GM12865 (cell line): ENCODE measurements around the gene SCN2B.

ENCODE experiments used
- DNase-seq: peaks from one replicate; pipeline ENCODE4 v3.0.0; 2010; ENCODE audit warnings: low read depth
- H3K4me3 ChIP-seq: 2 replicates; pipeline ENCODE4 v1.5.1; 2011; ENCODE audit warnings: mild to moderate bottlenecking, low read depth, low read length, control low read depth
- CTCF ChIP-seq: IDR thresholded peaks from 2 replicates; pipeline ENCODE4 v1.5.1; 2011; ENCODE audit warnings: low read length, control low read depth, low read depth, inconsistent platforms; ENCODE audit not compliant: insufficient read depth; ENCODE audit errors: missing control alignments

SCN2B gene

DNA sequence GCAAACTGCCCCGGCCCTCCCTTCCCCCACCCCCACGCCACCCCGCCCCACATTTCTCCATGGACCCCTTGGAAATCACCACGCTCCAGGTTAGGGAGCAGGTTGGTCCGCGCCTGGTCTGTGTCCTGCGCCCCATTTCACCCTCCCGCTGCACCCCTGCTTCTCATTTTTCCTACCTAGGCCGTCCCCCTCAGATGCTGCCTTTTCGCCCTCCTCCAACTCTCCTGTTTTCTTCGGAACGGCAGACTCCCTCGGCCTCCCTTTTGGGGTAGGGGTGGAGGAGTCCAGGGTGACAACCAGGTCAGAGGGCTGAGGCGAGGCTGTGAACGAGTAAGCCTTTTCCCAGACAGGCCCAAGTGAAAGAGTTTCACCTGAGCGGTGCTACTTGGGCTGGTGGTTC lies 22.9 kb downstream of the SCN2B start:
- DNase-seq: no peak
- TF ChIP-seq CTCF: no peak
- H3K4me3 ChIP-seq: no peak overlapping the region

GRCh38 chr11:118152552-118153471 lies 23.6 kb downstream of the SCN2B start, which contains the start of gene SCN4B:
TSS of gene SCN4B (minus strand) at chr11:118152823. CDS start at chr11:118152673, 150 bp downstream.
- no peak for DNase-seq
- no peak within 1 kb of the TSS; the same call in 1 of the 2 replicates for H3K4me3 ChIP-seq
- TF ChIP-seq CTCF: no peak

DNA sequence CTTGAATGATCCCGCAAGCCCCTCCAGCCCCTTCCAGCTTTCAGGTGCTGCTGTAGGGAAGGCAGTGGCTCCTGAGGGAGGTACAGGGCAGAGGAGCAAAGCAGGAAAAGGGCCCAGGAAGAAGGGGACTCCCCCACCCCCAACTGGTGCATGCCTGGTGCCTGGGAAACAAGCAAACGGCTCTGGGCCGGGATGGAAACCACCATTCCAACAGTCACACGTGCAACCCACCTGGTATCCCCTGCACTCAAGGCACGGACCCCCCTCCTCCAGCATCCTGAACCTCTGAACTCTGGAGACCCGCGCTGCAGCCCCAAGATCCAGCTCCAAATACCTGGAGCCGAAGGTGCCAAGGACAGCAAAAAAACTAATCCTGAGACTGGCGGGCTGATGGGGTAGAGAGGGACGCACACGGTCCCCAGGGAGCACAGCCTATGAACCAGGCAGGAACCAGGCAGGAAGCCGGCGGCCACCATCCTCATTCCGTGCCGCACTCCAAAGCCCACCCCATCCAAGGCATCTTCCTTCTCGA lies 24.4 kb downstream of the SCN2B start:
- no peak for DNase-seq
- no peak overlapping the region for H3K4me3 ChIP-seq
- no peak for TF ChIP-seq CTCF

DNA sequence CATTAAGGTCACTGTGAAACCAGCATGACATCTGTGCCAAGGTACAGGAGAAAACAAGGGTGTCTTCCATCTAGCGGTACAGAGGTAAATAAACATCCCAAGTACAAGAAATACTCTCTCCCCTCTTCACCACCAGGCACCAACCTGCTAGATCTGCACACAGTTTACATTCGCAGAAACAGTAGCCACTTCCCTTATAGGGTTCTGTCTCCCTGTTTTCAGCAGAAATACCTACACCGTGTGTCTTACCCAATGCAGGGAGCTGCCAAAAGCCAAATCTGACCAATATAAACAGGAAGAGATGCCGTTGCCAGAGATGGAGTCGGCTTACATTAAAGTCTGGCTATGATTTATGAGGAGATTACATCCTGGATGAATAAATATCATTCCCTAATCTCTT lies 25.0 kb downstream of the SCN2B start:
- no peak overlapping the region for H3K4me3 ChIP-seq
- no peak for TF ChIP-seq CTCF
- no peak for DNase-seq

DNA sequence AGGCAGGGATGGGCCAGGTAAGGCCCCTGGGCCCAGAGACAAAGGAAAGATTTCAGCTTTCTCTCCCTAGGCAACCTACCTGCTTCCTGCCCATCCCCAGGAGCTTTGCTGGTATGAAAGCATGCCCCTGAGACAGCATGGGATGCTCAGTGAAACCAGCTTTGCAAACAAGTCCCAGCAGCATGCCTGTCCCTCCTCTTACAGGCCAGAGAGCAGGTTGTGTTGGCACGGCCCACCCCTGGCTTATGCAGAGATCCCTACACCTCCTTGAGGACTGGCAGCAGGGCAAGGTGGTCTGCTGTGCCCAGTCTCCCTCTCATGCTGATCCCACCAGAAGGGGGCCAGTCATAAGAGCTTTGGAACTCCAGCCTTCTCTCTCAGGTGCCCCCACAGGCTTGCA lies 26.9 kb downstream of the SCN2B start:
- no peak for DNase-seq
- no peak overlapping the region for H3K4me3 ChIP-seq
- TF ChIP-seq CTCF: no peak

- H3K4me3 ChIP-seq: no peak overlapping the region
- no peak for DNase-seq
- no peak for TF ChIP-seq CTCF
Observed at GRCh38 chr11:118148856-118149255, 27.6 kb downstream of the SCN2B start.
